Esophagus squamous epithelium (tissue), 5 donors: ENCODE data around the gene ARID3B. TPM values are rescaled to one million over a fixed set of nuclear protein-coding genes. Genes with fewer than 3 reads are reported as not detected.

Experiments
- DNase-seq: peaks from one replicate; lab custom pipeline; 2025; lab: John Stamatoyannopoulos, UW
- H3K27ac ChIP-seq, 4 donors: fragments of 200-600 bp; sonication (generic); one replicate each; pipeline ENCODE4 v1.5.1; 2016 to 2019; ENCODE audit warnings: mild to moderate bottlenecking in 1 of 4
- H3K27me3 ChIP-seq, 4 donors: fragments of 200-600 bp; sonication (generic); 1 replicate in 3 of 4; 2 replicates in 1 of 4; pipeline versions ENCODE4 v1.5.1 to v1.6.0; 2017 to 2021; ENCODE audit warnings: antibody characterized with exemption in 1 of 4
- H3K36me3 ChIP-seq, 3 donors: fragments of 200-600 bp; sonication (generic); one replicate each; pipeline ENCODE4 v1.5.1; 2016 to 2019
- H3K4me1 ChIP-seq, 3 donors: fragments of 200-600 bp; sonication (generic); one replicate each; pipeline ENCODE4 v1.5.1; 2017 to 2019
- H3K4me3 ChIP-seq, 4 donors: fragments of 200-600 bp; sonication (generic); 1 replicate in 3 of 4; 2 replicates in 1 of 4; pipeline ENCODE4 v1.5.1; 2016 to 2019; ENCODE audit warnings: mild to moderate bottlenecking in 2 of 4, moderate library complexity in 1 of 4
- H3K9me3 ChIP-seq, 3 donors: fragments of 200-600 bp; sonication (generic); one replicate each; pipeline ENCODE4 v1.5.1; 2016 to 2019
- POLR2A ChIP-seq, 4 donors: fragments of 450-650 bp; IDR thresholded peaks; one replicate each; pipeline ENCODE4 v1.6.1; 2017; ENCODE audit warnings: antibody characterized with exemption in 4 of 4, mild to moderate bottlenecking in 4 of 4, moderate library complexity in 3 of 4
- WGBS, 2 donors: methylation state at CpG; one replicate each; pipeline ENCODE4 v1.1.5; 2018; 5-methylcytosine and 5-hydroxymethylcytosine counted together
- intact Hi-C: fragments of 100-400 bp; cut with DNase I; formaldehyde crosslinking; loops from one replicate; pipeline ENCODE4 v1.15.0; 2022
- total RNA-seq, 4 donors: library from RNA; depleted of rRNA; stranded (reverse); fragments of >200 nt; gene quantifications; one replicate each; pipeline ENCODE4 v1.1.0, GENCODE V29; 2016
- TF ChIP-seq, protein P1 (sequence below), 6 experiments: fragments of 450-650 bp in 4 of 6; fragments of 200-600 bp in 2 of 6; sonication (generic) in 2 of 6; IDR thresholded peaks; one replicate each; pipeline ENCODE4 v1.5.1; 2016 to 2019; ENCODE audit warnings: antibody characterized with exemption in 6 of 6, mild to moderate bottlenecking in 4 of 6, moderate library complexity in 4 of 6
- donor health status: DM: yes; HTN: yes; CAD: no.

ARID3B gene
- total RNA-seq, 4 donors from 2014 or later, result 4.5 to 11.6 (median 6.4) TPM

DNA sequence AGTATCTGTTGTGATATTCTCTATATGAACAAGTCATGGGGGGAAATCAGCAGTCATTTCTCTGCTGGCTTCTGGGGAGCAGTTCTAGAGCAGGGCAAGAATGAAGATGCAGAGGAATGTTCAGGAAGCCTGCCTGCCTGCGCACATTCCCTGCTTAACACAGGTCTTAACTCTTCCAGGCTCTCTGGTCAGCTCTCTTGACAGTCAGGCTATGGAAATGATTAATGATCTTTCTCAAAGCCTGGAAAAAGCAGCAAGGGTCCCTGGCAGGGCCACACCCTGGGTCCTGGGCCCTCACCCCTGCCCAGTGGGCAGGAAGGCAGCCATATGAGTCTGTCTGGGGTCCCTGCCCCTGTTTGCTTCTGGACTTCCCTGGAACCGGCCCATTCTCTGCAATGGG lies 43.2 kb downstream of the ARID3B start:
- Histone ChIP-seq H3K27ac (no peak overlapping the region), H3K9me3 (no peaks in the 10 kb centered on the region), H3K36me3 (peaks cover 0 to 46% (median 0%) of the 10 kb centered on the region in 3 donors), H3K27me3 (no peaks in the 10 kb centered on the region), H3K4me1 (peaks cover 0 to 17% (median 9%) of the 10 kb centered on the region in 3 donors), H3K4me3 (no peak overlapping the region)
- WGBS, 2 donors, result 94 to 100% methylated on average over 1 to 2 of the region's 2 CpGs
- TF ChIP-seq, protein P1, sequence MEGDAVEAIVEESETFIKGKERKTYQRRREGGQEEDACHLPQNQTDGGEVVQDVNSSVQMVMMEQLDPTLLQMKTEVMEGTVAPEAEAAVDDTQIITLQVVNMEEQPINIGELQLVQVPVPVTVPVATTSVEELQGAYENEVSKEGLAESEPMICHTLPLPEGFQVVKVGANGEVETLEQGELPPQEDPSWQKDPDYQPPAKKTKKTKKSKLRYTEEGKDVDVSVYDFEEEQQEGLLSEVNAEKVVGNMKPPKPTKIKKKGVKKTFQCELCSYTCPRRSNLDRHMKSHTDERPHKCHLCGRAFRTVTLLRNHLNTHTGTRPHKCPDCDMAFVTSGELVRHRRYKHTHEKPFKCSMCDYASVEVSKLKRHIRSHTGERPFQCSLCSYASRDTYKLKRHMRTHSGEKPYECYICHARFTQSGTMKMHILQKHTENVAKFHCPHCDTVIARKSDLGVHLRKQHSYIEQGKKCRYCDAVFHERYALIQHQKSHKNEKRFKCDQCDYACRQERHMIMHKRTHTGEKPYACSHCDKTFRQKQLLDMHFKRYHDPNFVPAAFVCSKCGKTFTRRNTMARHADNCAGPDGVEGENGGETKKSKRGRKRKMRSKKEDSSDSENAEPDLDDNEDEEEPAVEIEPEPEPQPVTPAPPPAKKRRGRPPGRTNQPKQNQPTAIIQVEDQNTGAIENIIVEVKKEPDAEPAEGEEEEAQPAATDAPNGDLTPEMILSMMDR (IDR thresholded peaks at IDR 0.05), result no peak
- no peak for TF ChIP-seq POLR2A (IDR thresholded peaks at IDR 0.05)
- intact Hi-C loops, result no loop called here
- DNase-seq, result no peak

- H3K36me3 ChIP-seq, result peaks cover 0 to 41% (median 0%) of the 10 kb centered on the region in 3 donors
- no peak for TF ChIP-seq POLR2A (IDR thresholded peaks at IDR 0.05)
- TF ChIP-seq, protein P1 (IDR thresholded peaks at IDR 0.05), result no peak
- H3K4me1 ChIP-seq, result peaks cover 0 to 20% (median 11%) of the 10 kb centered on the region in 3 donors
- no peak for DNase-seq
- no peak overlapping the region for H3K4me3 ChIP-seq
- no peak overlapping the region for H3K27ac ChIP-seq
- H3K27me3 ChIP-seq, result no peaks in the 10 kb centered on the region
- 80 to 88% methylated on average over 2 to 4 of the region's 4 CpGs for WGBS, 2 donors
- intact Hi-C loops, result no loop called here
- no peaks in the 10 kb centered on the region for H3K9me3 ChIP-seq
Observed at GRCh38 chr15:74584779-74585178, 43.8 kb downstream of the ARID3B start.

DNA sequence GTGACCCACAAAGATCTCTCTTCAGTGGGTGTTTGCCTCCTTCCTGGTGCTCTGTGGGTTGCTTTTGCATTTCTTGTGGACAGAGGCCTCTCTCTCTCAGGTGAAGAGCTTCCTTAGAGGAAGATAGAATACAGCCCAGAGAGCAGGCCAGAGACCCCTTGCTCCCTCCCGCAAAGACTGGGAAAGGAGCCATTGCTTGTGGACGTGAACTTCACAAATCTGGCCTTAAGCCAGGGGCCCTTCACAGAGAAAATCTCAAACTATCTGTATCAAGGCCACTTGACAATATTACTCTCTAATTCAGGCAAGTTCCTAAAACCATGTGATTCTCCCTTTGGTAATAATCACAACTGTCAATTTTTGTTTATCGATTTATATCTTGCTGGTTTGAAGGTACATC lies 44.2 kb downstream of the ARID3B start:
- TF ChIP-seq, protein P1 (IDR thresholded peaks at IDR 0.05), result no peak
- TF ChIP-seq POLR2A (IDR thresholded peaks at IDR 0.05), result no peak
- Histone ChIP-seq H3K9me3 (no peaks in the 10 kb centered on the region), H3K36me3 (peaks cover 0 to 42% (median 3%) of the 10 kb centered on the region in 3 donors), H3K4me1 (peaks cover 0 to 20% (median 11%) of the 10 kb centered on the region in 3 donors), H3K27me3 (no peaks in the 10 kb centered on the region), H3K4me3 (no peak overlapping the region), H3K27ac (no peak overlapping the region)
- WGBS, 2 donors, result 47 to 65% methylated on average over 3 of the region's 3 CpGs
- DNase-seq, result no peak
- intact Hi-C loops, result no loop called here

DNA sequence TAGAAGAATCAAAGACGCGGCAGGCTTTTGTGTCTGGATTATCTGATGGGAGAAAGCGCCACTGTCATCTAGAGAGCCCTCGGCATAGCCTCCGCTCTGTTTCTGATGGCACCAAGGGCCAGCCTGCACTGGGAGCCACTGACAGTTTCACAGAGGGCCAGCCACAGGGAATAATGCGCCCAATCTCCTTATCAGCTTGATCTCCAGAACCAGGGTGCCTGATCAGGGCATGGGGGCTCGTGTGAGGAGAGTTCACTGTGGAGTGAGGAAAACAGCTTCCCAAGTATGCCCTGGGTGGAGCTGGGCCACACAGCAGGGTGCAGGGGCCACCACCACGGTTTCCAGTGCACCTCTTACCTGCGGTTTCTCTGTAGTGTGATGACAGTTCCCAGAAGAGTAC lies 44.8 kb downstream of the ARID3B start:
- H3K27ac ChIP-seq, result no peak overlapping the region
- WGBS, 2 donors, result 91 to 94% methylated on average over 4 to 7 of the region's 9 CpGs
- no peaks in the 10 kb centered on the region for H3K27me3 ChIP-seq
- no peaks in the 10 kb centered on the region for H3K9me3 ChIP-seq
- no peak for DNase-seq
- intact Hi-C loops, result no loop called here
- H3K4me3 ChIP-seq, result no peak overlapping the region
- peaks cover 0 to 18% (median 11%) of the 10 kb centered on the region in 3 donors for H3K4me1 ChIP-seq
- peaks cover 0 to 48% (median 6%) of the 10 kb centered on the region in 3 donors for H3K36me3 ChIP-seq
- no peak for TF ChIP-seq POLR2A (IDR thresholded peaks at IDR 0.05)
- TF ChIP-seq, protein P1 (IDR thresholded peaks at IDR 0.05), result no peak

GRCh38 chr15:74589826-74590225 lies 48.8 kb downstream of the ARID3B start:
- H3K36me3 ChIP-seq, result peaks cover 15 to 71% (median 19%) of the 10 kb centered on the region in 3 donors

More at GRCh38 chr15:74589826-74590225, 48.8 kb downstream of the ARID3B start:
- DNase-seq, result no peak
- intact Hi-C loops, result no loop called here
- Histone ChIP-seq H3K27me3 (no peaks in the 10 kb centered on the region), H3K4me3 (no peak overlapping the region), H3K4me1 (peaks cover 0 to 15% (median 11%) of the 10 kb centered on the region in 3 donors), H3K9me3 (no peaks in the 10 kb centered on the region), H3K27ac (no peak overlapping the region)
- TF ChIP-seq, protein P1 (IDR thresholded peaks at IDR 0.05), result no peak
- no peak for TF ChIP-seq POLR2A (IDR thresholded peaks at IDR 0.05)
- 67 to 78% methylated on average over 4 to 5 of the region's 6 CpGs for WGBS, 2 donors
